C1 segment of cervical spinal cord (tissue), 14 donors: ENCODE measurements around the gene FAT2.
"Not testable (repeated sequence)": the region's sequence is repeated elsewhere in the genome, so short reads cannot be mapped to it uniquely, and the experiment has no call there.

ENCODE experiments used
- DNase-seq, 14 donors: peaks; one replicate each; lab custom pipeline; 2025; lab: John Stamatoyannopoulos, UW

The FAT2 gene

DNA sequence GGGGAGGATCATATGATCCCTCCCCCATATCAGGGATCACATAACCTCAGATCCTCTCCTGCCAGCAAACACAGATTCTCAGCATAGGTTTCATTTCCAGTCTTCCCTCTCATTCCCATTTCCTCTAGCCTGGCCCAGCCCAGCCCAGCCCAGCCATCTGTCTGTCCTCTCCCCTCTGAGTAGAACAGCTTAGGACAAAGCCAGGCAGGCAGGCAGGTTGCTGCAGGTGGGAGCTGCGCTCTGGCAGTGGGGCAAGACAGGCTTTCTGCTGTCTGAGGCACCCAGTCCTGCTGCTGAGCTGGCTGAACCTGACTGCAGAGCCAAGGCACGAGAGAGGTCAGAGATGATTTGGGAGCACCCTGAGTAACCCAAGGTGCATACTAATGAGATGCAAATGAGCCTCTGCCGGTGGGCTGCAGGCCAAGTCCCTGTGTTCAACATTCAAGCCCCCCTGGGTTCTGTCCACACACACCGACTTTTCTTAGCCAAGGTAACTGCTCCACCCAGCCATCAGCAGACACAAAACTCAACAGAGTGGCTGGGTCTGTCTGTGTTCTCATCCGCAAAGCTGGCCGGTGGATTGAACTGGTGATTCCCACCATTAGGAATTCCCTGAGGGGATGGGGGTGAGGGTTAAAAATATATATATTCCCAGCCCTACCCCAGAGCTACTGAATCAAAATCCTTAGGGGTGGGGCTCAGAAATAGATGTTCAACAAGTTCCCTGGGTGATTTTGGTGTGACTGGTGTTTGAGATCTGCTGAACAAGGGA lies 9.1 kb downstream of the FAT2 start:
- peak in 2 of 14 donors; percentile 9 to 90 for DNase-seq

DNA sequence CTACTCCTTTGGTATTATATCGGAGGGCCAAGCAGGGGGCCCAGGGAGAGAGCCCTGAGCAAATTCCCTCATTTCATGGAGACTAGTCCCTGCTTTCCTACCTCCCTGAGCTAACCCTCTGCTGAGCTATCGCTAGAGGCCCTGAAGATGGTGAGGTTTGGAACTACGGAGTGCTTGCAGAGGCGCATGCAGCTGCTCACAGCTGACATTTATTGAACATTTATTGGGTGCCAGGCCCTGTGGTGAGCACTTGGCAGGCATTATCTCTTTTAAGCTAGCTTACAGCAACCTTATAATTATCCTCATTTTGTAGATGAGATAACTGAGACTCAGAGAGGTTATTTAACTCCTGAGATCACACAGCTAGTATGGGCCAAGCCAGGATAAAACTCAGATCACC lies 9.8 kb downstream of the FAT2 start:
- DNase-seq: no peak

DNA sequence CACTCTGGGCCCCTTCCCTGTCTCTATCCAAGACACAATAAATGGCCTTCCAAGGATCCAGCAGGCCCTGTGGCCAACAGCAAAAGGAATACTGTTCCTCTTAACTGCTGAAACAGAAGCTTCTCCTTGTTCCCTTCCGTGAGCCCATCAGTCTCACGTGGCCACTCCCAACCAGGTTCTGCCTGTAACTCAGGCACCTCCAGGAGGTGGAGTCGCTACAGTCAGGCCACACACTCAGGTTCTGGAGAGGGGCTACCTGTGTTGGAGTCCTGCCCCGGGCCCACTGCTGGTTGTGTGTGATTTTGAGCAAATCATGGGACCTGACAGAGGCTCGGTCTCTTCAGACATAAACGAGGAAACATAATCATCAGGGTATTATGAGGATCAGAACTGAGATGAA lies 10.3 kb downstream of the FAT2 start:
- peak in 1 of 14 donors; percentile 53 for DNase-seq

DNA sequence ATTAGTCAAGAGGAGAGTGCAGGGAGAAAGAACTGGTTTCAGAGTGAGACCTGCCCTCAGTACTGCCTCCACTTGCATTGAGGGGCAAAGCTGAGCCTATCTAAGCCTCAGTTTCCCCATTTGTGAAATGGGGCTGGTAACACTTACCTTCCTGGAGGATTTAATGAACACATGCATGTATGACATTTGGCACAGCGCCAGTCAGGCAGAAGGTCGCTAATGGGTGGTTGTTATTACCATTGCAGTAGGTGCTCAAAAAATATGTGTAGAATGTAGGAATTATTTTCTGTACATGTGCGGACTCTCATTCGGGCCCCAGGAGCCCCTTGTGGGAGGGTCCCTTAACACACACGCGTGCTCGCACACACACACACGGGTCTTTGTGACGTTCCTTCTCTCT lies 10.9 kb downstream of the FAT2 start:
- no peak for DNase-seq

DNA sequence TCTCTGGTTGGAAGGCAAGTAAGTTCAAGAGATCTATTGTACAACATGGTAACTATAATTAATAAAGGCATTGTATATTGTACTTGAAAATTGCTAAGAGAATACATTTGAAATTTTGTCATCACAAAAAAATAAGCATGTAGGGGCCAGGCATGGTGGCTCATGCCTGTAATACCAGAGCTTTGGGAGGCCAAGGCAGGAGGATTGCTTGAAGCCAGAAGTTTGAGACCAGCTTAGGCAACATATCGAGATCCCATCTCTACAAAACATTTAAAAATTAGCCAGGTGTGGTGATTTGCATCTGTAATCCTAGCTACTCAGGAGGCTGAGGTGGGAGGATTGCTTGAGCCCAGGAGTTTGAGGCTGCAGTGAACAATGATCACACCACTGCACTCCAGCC lies 12.0 kb downstream of the FAT2 start:
- not testable (repeated sequence) for DNase-seq

DNA sequence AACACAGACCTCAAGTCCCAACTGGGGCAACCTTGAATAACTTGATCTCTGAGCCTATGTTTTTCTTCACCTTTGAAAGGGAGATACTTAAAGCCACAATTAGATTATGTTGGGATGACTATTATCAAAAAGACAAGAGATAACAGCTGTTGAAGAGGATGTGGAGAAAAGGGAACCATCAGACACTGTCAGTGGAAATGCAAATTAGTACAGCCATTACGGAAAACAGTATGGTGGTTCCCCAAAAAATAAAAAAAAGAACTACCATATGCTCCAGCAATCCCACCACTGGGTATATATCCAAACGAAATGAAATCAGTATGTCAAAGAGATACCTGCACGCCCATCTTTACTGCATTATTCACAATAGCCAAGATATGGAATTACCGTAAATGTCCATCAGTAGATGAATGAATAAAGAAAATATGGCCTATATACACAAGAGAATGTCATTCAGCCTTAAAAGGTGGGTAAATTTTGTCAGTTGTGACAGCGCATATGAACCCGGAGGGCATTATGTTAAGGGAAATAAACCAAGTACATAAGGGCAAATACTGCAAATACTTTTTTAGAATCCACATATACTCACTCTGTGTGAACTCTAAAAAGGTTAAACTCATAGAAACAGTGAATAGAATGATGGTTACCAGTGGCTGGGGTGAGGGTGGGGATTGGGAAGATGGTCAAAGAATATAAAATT lies 12.7 kb downstream of the FAT2 start:
- no peak for DNase-seq

DNA sequence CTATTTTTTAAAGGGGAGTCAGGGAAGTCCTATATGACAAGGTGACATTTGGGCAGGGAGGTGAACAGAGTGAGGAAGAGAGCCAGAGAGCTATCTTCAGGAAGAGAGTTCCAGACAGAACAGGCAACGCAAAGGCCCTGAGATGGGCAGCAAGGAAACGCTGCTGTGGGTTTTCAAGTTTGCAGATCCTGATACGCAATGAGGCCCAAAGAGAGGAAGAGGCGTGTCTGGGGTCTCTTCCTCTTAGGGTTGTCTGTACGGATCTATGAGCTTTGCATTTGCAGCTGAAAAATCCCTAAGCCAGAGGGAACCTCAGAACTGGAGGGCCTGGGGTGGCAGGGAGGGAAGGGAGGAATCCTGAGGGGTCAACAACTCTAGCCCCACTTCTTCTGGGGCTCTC lies 13.6 kb downstream of the FAT2 start:
- DNase-seq: peak in 4 of 14 donors; percentile 3 to 12 (median 6)

DNA sequence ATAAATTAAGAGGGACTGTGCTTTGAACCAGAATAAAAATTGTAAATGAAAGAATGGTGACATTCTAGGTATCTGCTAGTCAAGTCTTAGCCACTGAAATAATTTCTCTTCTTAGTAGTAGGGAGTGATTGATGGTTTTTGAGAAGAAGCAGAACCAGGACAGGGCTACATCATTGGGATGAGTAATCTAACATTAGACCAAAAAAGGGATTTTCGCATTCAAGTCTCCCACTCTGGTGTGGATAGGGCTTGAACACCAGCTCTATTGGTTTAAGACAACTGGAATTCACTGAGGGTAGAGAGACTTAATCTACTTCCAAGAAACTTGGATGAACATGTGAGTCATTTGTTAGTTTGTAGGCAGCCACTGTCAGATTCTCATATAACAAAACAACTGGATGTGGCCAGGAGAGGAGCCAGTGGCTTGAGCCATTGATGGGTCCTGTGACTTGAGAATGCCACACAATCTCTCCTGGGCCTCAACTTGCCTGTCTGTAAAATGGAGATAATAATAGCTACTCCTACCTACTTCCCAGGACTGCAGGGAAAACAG lies 16.6 kb downstream of the FAT2 start:
- no peak for DNase-seq

DNA sequence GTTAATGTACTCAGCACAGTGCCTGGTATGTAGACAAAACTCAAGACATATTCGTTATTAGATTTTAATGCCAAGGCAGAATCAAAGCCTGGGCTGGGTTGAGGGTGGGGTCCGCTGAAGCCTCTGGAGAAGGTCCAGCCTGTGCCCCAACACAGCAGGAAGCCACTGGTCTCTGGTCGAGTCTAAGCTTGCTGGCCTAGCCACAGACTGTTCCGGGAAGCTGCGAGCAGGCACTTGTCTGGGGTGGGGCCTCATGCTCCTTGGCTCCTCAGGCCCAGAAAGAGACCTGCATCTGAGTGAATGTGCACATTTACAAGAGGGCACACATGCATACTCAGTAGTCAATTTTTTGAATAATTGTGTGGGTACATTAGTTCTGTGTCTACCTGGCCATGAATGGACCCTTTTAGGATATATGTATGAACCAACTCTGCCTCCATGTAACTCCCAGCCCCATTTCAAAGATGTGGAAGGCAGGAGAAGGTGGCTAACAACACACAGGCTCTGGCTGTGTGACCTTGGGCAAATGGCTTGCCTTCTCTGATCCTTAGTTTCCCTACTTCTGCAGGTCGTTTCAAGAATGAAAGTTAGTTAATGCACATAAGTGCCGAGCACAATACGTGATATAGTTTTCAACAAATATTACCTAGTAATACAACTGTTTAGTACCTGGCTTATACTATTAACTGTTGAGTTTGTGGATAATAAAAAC lies 18.3 kb downstream of the FAT2 start:
- DNase-seq: no peak

DNA sequence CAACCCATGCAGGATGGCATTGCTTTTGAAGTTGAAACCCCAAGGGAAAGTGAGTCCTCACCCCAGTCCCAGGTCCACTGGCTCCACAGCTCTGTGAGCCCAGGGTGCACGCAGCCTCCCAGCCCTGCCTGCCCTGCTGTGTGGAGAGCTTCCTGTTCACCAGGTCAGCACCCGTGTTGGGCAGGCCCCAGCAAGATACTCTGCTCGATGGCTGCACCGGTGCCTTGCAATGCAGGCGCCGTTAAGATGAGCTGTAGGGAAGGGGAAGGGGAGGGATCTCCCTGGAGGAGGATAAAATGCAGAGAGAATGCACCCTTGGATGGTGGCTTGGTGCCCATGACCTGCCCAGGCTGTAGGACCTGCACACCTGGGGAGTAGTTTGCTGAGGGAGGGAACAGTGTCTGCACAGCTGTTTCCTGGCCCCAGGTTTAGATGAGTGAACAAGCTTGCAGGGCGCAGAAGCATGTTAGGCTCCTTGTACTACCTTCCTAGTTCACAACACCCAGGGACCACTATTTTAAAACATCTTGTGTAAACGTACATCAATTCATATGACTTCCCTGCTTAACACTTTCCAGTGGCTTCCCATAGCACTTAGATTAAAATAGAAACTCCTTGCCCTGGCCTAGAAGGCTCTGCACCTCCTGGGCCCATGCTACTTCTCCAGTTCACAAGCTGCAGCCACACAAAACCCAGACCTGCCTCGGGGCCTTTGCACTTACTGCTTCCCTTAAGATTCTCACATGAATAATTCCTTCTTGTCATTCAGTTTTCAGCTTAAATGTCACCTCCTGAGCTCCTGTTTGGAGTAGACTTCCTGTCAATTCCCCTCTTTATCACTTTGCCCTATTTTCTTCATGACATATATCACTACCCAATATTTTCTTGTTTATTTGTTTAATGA lies 19.6 kb downstream of the FAT2 start:
- no peak for DNase-seq

DNA sequence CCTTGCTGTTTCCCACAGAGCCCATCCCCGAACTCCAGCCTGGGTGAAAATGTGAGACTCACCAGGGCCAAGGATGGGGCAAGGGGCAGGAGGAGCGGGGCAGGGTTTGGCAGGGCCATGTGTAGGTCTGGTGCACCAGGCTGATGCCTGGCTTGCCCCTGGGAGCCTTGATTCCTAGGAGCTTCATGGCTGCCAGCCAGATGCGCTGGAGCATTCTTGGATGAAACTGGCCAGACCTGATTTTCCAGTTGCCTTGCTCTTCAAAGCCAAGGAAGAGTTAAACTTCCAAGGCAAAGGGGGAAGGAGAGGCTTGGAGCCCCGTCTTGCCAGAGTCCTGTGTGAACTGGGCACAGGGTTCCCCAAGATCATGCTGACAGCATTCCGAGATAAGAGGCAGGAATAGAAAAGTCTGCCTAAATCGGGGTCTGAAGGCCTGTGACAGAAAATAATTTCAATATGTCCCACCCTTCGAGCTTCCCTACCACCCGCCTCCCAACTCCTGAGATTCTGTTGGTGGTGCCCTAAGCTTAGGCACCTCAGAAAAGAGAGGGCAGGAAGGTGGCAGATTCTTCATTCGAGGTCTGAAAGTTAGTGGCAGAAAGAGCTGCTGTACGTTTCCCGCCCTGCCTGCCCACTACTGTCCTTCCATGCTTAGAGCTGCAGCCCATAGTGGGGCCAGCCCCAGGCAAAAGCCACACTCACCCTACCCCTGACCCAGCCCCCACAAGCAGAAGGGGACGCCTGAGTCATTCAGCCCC lies 20.4 kb downstream of the FAT2 start:
- no peak for DNase-seq

DNA sequence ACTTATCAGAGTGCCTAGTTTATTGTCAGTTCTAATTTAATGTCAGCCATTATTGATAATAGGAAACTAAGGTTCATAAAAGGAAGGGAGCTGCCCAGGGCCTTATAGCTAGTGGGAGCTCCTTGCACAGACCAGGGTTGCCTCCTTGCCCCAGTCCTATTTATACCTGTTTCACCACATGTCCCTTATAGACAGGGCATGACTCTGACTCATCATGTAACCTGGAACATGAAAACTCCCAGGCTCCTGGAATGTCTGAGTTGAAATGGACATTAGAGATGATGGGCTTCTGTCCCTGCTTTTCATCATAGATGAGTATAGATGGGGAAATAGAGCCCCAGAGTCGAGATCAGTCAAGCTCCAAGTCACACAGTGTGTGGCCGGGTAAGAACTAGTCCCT lies 21.1 kb downstream of the FAT2 start:
- DNase-seq: no peak

DNA sequence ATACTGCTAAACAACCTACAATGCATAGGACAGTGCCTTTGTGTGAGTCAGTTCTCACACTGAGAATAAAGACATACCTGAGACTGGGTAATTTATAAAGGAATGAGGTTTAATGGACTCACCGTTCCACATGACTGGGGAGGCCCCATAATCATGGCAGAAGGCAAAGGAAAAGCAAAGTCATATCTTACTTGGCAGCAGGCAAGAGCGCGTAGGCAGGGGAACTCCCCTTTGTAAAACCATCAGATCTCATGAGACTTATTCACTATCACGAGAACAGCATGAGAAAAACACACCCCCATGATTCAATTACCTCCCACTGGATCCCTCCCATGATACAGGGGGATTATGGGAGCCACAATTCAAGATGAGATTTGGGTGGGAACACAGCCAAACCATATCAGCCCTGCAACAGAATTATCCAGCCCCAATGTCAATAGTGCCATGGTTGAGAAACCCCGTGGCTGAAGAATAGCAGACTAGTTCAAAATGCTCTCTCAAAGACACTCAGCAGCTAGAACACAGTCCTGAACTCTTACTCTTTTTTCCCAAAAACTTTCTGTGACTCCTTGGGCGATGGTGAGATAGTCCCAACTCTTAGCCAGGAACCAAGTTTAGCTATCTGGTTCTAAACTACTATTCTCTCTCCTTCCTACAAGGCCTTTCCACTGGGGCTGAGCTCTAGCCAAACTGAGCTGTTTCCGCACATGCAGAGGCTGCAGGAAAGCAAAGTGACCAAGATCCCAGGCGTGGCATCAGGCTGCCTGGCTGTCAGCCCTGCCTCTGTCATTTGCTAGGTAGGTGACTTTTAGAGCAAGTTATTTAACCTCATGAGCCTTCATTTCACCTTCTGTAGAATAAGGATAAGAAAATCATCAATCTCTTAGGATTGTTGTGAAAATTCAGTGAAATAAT lies 21.7 kb downstream of the FAT2 start:
- DNase-seq: no peak

DNA sequence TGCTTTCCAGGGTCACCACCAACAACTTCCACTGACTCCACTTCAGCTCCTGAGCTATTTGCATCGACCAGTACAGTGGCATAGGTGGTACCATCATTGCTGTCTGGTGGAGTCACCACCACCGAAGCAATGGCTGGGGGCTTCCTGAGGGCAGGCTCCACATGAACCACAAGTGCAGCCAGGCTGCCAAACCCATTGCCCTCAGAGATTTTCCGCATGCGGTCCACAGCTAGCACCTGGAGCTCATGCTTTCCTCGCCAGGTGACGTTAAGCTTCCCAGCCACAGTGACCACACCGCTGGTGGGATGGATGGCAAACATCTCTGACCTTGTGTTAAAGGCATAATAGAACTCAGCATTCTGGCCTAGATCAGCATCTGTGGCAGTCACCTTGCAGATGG lies 23.1 kb downstream of the FAT2 start:
- no peak for DNase-seq

DNA sequence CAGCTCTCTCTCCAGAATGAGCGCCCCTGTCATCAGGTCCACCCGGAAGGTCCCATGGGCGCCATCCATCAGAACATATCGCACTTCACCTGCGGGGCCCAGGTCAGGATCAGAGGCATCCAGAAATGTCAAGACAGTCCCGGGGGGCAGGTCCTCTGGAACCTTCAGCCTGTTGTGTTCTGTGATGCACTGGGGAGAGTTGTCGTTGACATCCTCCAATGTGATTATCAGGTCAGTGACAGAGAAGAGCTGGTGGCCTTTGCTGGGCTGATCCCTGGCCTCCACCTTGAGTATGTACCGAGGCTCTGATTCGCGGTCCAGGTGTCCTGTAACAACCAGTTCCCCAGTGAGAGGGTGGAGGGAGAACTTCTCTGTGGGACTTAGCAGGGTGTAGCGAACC lies 25.2 kb downstream of the FAT2 start:
- DNase-seq: no peak

DNA sequence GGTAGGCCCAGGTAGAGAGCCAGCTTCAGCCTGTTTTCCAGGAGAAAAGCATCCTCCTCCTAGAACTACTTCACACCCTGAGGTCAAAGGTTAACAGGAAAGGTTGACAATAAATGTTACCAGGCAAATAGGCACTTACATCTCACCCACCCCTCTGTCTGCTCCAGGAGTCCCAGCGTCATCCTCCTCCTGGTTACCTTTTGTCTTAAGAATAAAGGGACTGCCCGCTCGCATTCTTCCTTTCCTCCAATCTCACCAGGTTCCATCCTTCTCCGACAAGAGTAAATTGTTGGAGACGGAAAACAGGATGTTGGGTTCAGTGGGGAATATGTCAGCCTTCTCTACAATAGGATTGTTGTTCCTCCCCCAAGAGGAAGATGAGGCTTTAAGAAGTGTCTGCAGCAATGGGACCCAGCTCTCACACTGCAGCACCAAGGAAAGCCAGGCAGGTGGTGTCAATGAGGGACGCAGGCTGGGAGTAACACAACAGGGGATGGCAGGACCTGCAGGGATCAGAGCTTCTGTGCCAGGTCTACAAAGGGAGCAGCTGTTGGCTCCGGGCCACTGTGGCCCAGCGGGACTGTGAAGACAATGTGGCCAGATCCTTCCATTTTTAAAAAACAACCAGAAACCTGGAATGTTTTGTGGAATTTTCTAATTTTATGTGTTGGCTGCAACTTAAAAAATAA lies 29.0 kb downstream of the FAT2 start:
- peak in 1 of 14 donors; percentile 48 for DNase-seq

DNA sequence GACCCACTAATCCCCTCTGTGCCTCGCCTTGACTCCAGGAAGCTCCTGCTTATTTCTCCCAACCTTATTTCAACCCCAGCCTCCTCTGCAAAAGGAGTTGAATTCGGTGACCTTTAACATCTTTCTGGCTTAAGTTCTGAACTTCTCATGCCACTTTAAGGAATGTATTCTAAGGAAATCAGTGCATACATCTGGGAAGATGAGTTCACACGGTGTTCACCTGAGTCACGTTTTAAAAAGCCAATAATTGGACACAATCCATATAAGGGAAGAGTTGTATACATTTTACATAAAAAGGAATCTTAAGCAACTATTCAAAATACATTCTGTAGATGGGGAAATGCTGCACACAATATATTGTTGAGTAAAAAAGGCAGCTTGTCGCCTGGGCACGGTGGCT lies 33.2 kb downstream of the FAT2 start:
- no peak for DNase-seq

DNA sequence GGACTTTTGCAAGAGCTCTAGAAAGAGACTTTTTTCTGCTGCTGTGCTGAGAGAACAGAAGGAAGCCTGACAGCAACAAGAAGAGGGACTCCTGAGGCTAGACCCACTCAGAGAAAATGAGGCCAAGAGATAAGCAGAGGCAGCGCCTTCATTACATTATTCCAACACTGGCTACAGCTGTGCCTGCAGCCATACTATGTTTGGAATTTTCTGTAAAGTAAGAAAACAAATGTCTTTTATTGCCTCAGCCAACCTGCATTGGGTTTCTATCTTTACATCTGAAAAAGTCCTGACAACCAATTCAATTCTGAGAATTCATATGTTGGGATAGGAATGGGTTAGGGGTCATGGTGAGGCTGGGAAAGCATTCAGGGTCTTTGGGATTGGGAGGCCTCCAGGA lies 33.7 kb downstream of the FAT2 start:
- no peak for DNase-seq

DNA sequence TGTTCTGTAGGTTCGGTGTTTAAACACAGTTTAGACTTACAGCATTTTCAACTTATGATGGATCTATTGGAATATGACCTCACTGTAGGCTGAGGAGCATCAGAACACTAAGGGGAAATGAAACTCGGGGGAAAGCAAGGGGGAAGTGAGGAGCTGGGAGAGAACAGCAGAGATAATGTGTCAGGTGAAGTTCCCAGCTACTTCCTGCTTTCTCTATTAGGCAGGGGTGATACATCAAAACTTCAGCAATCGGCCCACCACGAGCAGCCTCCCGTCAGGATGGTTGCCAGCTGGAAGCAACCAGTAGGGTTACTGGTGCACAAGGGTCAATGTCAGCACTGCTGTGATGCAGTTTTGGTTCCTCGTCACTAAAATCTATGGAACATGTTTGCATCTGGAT lies 34.3 kb downstream of the FAT2 start:
- DNase-seq: peak in 6 of 14 donors; percentile 6 to 46 (median 10)
